DMS53 treated with DMSO at 0.1 percent for 48 hours (cell line): Measurements from ENCODE around the gene SPRY1.

Experiments used
- DNase-seq: peaks from one replicate; lab custom pipeline; 2025; ENCODE audit not compliant: unreplicated experiment; lab: John Stamatoyannopoulos, UW

Gene SPRY1, protein sequence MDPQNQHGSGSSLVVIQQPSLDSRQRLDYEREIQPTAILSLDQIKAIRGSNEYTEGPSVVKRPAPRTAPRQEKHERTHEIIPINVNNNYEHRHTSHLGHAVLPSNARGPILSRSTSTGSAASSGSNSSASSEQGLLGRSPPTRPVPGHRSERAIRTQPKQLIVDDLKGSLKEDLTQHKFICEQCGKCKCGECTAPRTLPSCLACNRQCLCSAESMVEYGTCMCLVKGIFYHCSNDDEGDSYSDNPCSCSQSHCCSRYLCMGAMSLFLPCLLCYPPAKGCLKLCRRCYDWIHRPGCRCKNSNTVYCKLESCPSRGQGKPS

DNA sequence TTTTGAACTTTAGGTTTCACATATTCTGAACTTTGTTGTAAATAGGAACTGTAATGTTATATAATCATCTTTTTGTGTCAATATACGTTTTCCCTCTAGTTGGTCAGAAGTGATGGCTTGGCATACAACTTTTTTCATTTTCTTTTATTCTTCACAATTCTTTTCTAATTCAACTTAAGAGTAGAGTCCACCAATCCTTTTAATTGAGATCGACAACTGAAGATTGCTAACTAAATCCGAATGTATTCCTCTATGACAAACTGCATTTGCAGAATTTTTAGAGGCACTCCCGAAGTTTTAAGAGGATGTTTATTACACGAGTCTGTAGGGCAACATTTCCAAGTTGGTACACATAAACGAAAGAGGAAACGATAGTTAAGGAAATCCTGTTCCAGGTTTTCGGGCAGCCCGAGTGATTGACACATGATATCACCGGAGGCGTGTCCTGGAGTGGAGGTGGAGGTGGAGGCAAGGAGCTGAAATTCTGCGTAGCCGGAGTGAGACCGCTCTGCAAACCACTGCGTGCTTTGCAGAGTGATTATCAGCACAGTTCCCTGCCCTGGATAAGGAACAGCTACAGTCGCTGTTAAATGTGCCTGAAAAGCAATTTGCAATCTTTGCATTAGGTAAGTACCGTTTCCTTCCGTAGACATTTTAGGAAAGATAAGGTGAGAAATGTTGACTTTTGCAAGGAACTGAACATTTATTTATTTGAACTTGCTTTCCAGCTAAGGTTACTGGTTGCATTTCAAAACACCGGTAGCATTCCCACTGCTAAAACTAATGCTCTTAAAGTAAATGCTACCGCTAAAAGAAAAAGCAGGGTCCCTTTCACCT is at the start of gene SPRY1:
Gene SPRY1 (plus strand): TSS at position 489 of the 837 bp plus-strand sequence. CDS start 4,797 bp downstream, outside the sequence.
- DNase-seq: peak; percentile 89

DNA sequence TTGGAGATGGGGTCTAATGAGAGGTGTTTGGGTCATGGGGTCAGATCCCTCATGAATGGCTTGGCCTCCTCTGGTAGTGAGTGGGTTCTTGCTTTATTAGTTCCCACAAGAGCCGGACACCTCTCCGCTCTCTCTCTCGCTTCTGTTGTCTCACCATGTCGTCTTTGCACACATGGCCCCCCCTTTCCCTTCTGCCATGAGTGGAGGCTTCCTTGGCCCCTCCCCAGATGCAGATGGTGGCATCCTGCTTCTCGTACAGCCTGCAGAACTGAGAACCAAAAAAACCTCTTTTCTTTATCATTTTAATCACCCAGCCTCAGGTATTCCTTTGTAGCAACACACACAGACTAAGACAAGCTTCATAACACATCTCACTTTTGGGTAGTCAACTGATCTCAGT is 49.6 kb upstream of the SPRY1 start:
- no peak for DNase-seq

DNA sequence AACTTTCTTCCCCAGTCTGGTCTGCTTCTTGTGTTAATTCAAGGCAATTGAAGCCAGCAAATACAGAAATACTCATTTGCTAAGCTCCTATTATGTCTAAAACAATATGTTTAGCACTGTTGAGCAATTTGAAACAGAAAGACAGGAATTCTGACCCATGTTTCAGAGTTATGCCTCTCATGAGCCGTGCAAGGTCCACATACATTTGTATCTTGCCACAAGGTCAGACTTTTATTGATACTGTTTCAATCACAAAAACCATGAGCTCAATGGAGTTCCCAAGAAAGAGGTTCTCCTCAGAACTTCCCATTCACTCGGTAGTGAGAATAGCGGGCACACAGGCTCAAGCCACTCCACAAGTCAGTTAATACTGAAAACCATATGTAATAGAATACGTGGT is 47.6 kb upstream of the SPRY1 start:
- DNase-seq: no peak

DNA sequence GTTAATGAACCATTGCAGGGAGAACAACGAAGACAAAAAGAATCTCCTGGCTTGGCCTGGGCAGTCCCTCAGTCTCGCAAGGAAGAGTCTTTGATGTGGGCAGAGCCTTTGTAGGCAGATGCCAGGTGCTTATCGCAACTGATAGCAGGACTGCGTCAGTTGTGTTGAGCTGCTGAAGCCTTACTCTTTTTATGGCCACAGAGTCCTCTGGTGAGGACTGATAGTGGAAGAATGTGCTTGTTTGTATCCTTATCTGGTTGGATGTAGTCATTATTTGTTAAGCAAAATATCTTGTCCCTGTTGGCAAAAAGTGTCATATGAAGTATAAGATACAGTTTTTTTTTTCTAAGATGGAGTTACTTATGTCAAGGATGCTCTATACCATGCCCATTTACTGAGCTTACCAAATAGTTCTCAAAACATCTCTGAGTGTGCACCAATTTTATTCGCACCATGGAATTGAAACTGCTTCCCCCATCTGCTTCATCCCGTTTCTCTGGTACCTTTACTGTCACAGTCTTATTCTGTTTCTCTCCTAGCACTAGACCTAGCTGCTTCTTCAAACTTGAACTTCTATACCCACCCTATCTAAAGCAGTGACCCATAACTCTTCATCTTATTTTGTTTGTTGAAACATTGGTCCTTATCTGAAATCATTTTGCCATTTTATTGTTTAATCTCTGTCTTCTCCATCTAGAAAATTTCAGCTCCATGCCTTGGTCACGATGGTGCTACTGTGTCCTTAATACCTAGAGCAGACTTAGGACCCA is 47.0 kb upstream of the SPRY1 start:
- DNase-seq: no peak

DNA sequence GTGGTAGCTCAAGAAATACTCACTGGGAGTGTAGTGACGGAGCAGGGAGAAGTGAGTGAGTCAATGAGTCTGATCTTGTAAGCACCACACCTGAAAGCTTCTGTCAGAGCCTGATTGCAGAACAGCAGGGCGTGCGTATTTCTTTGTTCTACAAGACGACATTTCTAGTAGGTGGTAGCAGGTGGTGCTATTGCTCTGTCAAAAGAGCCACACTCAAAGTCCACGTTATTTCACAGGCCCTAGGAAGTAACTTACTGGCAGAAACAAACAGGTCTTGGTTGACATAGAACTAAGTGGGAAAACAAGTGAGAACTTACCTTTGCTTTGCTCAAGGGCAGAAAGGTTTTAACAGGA is 46.4 kb upstream of the SPRY1 start:
- peak; percentile 43 for DNase-seq

DNA sequence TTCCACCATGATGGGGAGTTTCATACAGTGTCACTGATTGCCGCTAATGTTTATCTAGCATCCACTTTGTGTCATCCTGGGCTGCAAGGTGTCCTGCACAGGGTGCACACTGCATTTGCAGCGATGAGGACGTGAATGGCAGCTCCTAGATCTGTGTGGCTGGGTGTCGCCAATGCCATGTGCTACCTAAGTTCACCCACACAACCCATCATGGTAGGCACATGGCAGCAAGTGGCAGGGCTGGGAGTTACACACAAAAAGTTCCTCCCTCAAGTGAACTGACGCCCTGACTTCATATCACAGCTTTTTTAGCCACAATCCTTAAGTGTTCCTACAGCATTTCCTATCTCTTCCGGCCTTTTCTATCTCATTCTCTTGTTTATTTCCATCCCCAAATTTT is 45.9 kb upstream of the SPRY1 start:
- no peak for DNase-seq

DNA sequence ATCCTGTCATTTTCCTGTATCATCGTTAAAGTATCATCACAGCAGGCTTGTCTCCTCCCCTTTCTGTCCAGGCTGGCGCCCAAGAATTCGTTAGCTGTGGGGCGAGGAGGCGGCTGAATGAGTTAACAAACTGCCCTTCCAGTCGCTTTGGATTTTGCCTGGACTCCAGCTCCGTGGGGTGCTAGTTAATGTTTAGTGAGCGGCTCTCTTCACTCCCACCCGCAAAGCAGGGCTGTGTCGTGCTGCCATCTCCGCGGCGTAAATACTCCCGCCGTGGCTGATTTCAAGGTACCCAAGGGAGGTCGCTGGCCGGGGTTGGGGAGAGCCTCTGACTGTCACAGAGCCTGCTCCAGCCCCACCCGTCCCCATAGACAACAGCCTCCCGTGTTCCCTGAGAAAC is 44.9 kb upstream of the SPRY1 start:
- no peak for DNase-seq

DNA sequence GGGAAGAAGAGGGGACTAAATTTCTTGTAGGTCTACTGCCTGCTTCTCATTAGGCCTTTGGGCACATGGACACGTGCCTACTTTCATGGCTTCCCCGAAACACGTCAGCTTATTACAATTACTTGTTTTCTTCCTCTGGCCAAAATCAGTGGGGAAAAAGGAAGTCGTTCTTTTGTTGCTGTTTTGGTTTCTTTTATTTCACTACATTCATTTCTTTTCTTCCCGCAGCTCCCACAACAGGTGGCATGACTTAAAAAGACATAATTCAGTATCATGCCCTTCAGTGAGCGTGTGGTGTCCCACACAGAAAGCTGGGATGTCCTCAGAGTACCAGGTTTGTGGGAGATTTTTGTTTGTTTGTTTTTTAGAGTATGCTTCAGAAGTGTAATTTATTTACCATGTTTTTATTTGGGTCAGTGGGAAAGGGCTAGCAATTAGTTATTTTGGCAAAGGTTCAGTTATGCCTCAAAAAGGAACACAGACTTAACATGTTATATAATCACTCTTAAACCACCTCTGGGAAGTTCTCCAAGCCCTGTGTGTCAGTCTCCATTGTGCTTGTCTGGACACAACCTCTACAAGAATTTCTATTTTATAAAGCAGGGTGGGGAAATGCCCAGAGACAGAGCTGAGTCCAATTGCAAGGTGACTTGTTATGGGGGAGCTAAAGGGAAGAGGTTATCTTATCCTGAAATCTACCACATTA is 44.2 kb upstream of the SPRY1 start:
- DNase-seq: no peak

DNA sequence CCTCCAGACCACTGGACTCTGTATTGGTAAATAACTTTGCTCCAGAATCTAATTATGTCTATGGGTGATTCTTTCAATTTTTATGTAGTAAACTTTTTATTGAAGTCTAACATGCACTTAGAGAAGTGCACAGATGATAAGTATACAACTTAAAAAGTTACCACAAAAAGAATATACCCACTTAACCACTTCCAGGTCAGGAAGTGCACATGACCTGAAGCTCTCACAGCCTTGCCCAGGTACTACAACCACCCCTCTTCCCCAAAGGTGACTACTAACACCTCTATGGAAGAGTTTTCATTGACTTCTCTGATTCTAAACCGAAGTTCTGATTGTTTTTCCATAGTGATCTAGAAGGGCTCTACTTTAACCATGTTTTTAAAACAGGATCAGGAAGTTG is 43.6 kb upstream of the SPRY1 start:
- no peak for DNase-seq

DNA sequence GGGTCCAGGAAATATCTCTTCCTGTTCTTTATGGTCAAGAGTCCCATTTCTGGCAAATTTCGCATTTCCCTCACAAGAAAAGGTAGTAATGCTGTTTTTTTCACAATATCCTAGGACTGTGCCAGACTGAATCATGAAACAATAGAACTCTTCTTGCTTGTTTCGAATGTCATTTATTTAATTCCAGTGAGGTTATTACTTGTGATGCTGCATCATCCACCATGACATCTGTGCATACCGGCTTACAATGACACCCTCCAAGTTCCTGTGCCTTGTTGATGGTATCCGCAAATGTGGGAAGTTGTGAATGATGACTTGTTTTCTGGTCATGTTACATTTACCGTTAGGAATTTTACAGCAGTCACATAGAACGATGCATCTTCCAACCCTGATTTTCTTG is 42.9 kb upstream of the SPRY1 start:
- DNase-seq: no peak

DNA sequence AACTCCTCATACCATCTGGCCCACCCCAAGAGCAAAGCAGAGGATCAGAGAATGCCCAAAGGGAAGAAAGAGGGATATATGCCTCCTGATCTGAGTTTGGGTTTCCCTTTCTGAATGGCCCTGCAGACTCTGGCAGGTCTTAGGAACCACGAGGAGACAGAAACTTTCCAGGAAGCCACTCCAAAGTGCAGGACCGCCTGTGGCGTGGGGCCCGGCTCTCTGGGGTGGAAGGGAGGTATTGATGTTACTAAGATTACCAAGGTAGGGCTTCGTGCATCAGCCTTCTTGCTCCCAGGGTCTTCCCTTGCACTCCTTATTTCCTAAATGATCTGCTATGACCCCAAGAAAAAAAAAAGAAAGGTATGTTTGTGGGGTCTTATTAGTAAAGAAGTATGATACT is 41.9 kb upstream of the SPRY1 start:
- DNase-seq: no peak

DNA sequence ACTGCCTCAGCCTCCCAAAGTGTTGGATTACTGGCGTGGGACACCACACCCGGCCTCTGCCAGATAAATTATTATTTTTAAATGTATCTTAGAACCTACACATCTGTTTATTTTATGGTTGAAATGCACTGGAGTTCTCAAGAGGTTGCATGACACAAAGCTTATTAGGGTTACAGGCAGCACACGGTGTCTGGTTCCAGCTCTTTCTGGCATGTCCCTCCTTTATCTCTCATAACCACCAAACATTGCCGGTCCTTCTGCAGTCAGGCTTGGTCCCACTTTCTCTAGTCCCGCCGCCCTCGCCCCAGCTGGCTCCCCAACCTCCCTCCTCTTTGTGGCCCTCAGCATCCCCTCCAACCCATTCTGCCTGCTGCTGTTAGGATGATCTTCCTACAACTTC is 39.7 kb upstream of the SPRY1 start:
- no peak for DNase-seq

DNA sequence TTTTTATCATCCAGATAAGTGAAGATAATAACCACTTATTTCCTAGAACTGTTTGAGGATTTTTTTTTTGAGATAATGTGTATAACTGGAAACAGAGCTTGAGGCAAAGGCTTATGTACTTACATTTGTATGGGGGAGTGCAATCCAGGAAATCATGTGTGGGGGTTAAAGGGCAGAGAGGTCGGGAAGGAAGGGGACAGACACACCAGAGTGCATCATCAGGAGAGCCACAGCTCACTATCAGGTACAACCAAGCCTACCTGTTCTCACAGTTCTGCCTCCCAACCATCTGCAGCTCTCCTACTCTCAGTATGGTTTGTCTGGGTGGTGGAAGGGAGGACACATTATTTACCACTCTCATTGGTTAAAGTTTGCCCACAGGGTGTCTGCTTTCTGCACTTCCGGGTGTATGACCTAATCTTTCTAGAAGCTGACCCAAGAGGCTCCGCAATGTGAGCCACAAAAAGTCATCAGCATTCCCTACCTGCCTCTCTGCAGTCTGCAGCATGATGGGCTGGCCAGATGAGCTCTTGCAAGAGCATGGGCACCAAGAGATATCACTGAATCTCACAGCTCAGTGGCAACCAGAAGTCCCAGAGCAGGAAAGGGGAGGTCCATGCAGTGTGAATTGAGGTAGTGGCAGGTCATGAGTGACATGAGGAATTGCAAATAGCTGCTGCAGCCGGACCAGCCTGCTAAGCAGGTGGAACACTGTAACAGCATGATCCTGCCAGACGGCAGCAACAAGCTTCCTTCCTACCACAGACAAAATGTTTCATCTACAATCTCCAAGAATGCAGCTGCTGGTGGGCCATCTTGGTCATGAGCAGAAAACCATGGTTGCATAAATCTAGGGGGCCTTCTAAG is 36.9 kb upstream of the SPRY1 start:
- DNase-seq: no peak

DNA sequence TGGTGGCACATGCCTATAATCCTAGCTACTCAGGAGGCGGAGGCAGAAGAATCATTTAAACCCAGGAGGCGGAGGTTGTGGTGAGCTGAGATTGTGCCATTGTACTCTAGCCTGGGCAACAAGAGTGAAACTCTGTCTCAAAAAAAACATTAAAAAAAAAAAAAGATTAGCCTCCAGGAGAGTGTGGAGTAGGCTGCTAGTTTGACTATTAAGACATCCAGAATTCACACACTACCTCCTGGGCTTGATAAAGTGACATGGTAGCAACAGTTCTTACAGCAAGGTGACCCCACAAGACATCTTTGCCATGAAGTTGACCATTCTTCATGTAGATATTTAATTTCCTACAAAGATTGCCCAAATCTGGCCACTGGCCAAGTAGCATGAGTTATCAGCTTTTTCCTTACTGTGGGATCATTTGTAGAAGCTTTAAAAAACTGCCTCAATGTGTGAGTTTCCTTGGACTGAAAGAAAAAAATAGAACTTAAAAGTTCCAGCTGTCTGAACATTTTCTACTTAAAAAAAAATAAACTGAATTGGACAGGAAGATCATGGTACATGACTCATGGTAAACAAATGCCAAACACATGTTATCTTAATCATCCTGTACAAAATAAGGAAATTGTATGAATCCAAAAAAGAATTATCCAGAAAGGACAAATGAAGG is 35.3 kb upstream of the SPRY1 start:
- peak; percentile 13 for DNase-seq

DNA sequence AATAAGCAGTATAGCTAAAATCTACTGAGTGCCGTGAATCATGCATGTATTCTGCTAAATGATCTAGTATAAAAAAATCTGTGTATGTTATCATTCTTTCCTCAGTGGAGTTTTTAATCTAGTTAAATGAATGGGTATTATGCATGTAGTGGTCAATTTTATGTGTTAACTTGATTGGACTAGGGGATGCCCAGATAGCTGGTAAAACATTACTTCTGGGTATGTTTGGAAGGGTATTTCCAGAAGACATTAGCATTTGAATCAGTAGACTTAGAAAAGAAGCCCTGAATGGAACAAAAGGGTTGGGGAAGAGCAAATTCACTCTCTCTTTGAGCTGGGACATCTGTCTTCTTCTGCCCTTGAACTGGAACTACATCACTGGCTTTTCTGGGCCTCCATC is 34.5 kb upstream of the SPRY1 start:
- DNase-seq: no peak

DNA sequence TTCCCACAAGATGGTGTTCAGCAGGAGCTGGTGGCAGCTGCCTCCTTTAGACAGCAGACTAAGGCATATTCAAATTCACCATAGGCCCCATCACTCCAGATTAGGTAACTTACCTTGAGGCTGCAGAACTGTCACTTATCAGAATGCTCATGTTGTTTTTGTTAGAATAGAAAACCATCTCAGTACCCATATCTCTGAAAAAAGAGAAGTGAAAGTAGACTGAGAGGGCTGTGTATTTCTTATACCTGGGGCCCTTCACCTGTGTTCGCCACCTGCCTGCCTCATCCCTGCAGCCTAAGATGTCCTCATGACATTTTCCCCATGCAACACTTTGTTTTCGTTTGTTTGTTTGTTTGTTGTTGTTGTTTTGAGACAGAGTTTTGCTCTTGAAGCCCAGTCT is 32.9 kb upstream of the SPRY1 start:
- DNase-seq: no peak

DNA sequence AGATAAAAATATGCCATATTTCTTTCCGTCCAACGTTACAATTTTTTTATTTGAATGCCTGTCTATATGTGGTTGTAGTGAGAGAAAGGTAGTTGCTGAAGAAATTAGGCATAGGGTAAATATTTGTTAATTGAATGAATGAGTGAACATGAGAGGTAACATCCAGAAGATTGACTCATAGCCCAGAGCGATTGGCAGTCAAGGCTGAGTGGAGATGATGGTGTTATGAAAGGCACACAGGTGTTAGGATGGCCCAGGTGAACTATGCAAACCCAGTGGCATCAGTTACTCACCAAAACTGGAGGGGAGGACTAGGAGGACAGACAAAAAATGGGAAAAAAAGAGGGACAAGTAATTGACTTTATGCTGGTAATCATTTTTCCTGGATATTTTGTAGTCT is 31.7 kb upstream of the SPRY1 start:
- peak; percentile 73 for DNase-seq

DNA sequence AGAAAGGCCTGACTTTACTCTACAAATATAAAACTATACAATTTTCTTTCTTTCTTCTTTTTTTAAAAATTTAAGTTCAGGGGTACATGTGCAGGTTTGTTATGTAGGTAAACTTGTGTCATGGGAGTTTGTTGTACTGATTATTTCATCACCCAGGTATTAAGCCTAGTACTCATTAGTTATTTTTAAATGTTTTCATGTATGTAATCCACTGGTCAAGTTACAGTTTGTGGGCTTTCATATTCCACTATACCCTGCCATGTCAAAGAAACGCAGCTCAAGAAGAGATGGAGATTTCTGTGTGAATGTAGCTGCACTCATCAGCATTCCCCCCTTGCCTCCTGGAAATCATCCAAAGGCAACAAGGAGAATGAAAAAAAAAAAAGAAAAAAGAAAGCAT is 31.2 kb upstream of the SPRY1 start:
- DNase-seq: no peak

DNA sequence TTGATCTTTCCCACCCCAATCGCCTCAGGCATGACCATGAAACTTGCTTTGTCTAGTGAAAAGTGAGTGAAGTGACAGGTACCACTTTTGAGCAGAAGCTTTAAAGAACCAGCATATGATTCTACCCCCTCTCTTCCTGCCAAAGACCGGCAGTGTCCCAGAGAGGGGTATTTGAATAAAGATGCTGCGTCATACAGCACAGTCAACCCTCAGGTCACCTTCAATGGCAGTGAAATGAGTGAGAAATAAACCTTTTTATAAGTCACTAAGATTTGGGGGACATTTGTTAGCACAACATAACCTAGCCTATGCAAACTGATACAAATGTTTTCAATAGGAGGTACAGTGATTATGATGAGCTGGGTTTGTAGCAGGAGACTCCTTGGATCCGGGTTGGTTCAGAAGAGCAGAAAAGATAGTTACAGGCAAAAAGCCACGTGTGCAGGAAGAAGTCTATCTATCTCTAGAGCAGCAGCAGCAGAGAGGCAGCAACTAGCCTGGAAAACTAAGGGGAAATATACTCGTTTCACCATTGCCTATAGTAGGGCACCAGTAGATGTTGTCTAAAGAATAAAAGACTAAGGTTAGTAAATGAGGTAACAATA is 30.3 kb upstream of the SPRY1 start:
- no peak for DNase-seq
